Measurements from ENCODE around the gene CPLX3. TPM values are rescaled to one million over a fixed set of nuclear protein-coding genes. Genes with fewer than 3 reads are reported as not detected.

Gene CPLX3
- total RNA-seq, result not detected in 2 replicates

DNA sequence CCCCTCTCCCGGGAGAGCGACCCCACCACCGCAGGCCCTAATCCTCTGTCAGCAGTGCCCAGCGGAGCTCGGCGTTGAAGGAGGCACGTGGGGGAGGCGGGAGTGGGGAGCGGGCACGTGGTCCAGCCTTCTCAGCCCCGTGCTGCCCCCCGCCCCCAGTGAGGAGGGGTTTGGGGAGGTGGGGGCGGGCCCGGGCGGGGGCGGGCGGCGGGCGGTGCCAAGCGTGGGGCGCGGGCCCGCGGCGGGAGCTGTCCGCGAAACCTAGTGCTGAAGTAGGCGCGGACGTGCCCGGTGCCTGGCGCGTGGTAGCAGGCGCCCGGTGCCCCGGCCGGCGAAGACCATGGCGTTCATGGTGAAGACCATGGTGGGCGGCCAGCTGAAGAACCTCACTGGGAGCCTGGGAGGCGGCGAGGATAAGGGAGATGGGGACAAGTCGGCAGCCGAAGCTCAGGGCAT is at the start of gene CPLX3:
TSS of gene CPLX3 (plus strand) at position 264 of the 456 bp plus-strand sequence. CDS start at position 341, 77 bp downstream.
- Histone ChIP-seq H3K36me3 (ENCODE audit: control insufficient read depth, insufficient read depth, low read length) (no peaks in the 10 kb centered on the region), H3K4me3 (ENCODE audit: low read depth, low read length) (no peak within 1 kb of the TSS), H3K27me3 (ENCODE audit: control insufficient read depth, insufficient read depth, low read length) (peaks cover 43% of the 10 kb centered on the region)
- TF ChIP-seq CTCF (IDR thresholded peaks at IDR 0.05; ENCODE audit: insufficient read depth, low read length, poor library complexity, severe bottlenecking), result no peak
- DNase-seq (ENCODE audit: low read depth), result no peak

DNA sequence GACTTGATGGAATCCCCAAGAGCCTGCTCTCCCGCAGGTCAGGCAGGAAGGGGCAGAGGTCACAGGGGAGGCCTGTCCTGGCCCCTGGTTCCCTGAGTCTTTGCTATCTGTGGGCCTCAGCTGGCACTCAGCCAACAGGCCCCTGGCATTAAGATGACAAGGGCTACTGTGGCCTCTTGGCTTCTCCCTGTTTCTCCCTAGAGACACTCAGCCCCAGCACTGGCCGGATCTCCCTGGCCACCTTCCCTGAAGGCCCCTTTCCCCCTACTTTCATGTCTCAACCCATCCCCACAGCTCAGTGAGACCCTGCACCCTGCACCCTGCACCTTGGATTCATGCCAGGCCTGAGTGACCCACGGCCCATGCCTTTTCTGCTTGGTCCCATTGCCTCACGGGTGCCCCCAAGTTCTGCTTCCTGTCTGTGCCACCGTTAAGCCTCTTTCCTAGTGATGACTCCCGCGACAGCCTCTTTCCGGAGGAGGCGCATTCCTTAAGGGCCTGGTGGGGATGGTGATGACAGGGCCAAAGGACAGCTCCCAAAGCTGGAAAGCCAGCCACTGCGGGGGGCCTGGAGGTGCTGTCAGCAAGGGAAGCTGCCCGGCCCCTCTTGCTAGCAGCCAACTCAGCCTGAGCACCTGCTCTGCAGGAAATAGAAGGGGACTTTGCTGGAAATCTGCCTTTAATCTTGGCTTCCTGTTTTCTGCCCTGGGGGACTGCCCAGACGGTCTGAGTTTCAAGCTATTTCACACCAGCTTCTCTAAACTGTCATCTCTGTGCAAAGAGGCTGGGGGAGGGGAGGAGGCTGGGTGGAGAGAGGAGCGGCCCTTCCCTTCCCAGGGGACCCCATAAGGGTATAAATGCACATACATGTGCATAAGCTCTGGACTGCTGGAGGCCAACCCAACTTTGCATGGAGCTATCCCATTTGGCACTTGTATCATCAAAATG is 49.3 kb upstream of the CPLX3 start:
- no peaks in the 10 kb centered on the region for H3K36me3 ChIP-seq (ENCODE audit: control insufficient read depth, insufficient read depth, low read length)
- DNase-seq (ENCODE audit: low read depth), result no peak
- H3K27me3 ChIP-seq (ENCODE audit: control insufficient read depth, insufficient read depth, low read length), result no peaks in the 10 kb centered on the region
- TF ChIP-seq CTCF (IDR thresholded peaks at IDR 0.05; ENCODE audit: insufficient read depth, low read length, poor library complexity, severe bottlenecking), result no peak
- H3K4me3 ChIP-seq (ENCODE audit: low read depth, low read length), result no peak overlapping the region

- no peaks in the 10 kb centered on the region for H3K36me3 ChIP-seq (ENCODE audit: control insufficient read depth, insufficient read depth, low read length)
- no peak overlapping the region for H3K4me3 ChIP-seq (ENCODE audit: low read depth, low read length)
- no peaks in the 10 kb centered on the region for H3K27me3 ChIP-seq (ENCODE audit: control insufficient read depth, insufficient read depth, low read length)
- no peak for DNase-seq (ENCODE audit: low read depth)
- TF ChIP-seq CTCF (IDR thresholded peaks at IDR 0.05; ENCODE audit: insufficient read depth, low read length, poor library complexity, severe bottlenecking), result no peak
Measured at GRCh38 chr15:74777769-74778598, 48.4 kb upstream of the CPLX3 start.

DNA sequence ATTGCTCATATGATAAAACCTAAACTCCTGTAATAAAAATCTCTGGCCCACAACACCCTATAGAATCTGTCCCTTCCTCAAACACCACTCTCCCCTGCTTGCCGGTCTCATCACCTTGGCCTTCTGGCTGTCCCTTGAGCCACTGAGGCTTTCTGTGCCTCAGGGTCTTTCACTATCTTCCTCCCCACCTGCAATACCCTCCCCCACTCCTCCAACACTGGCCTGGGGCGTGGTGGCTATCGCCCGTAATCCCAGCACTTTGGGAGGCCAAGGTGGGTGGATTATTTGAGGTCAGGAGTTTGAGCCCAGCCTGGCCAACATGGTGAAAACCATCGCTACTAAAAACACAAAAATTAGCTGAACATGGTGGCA is 47.8 kb upstream of the CPLX3 start:
- Histone ChIP-seq H3K36me3 (ENCODE audit: control insufficient read depth, insufficient read depth, low read length) (no peaks in the 10 kb centered on the region), H3K4me3 (ENCODE audit: low read depth, low read length) (no peak overlapping the region), H3K27me3 (ENCODE audit: control insufficient read depth, insufficient read depth, low read length) (no peaks in the 10 kb centered on the region)
- TF ChIP-seq CTCF (IDR thresholded peaks at IDR 0.05; ENCODE audit: insufficient read depth, low read length, poor library complexity, severe bottlenecking), result no peak
- DNase-seq (ENCODE audit: low read depth), result no peak

GRCh38 chr15:74779162-74779648 is 47.2 kb upstream of the CPLX3 start:
- no peaks in the 10 kb centered on the region for H3K36me3 ChIP-seq (ENCODE audit: control insufficient read depth, insufficient read depth, low read length)
- H3K27me3 ChIP-seq (ENCODE audit: control insufficient read depth, insufficient read depth, low read length), result no peaks in the 10 kb centered on the region
- H3K4me3 ChIP-seq (ENCODE audit: low read depth, low read length), result no peak overlapping the region
- no peak for DNase-seq (ENCODE audit: low read depth)
- TF ChIP-seq CTCF (IDR thresholded peaks at IDR 0.05; ENCODE audit: insufficient read depth, low read length, poor library complexity, severe bottlenecking), result no peak

All from kidney epithelial cell (primary cell).